HUES64 (cell line): ENCODE data around the gene SCGB1D1.

Source experiments
- H3K27ac ChIP-seq: 2 replicates; pipeline ENCODE4 v1.7.0; 2013; ENCODE audit warnings: low read depth, low read length, inconsistent platforms
- H3K27me3 ChIP-seq: 2 replicates; pipeline ENCODE4 v1.6.1; 2013; ENCODE audit warnings: mild to moderate bottlenecking, low read length; ENCODE audit not compliant: insufficient read depth
- H3K36me3 ChIP-seq: 2 replicates; pipeline ENCODE4 v1.6.1; 2013; ENCODE audit warnings: mild to moderate bottlenecking, low read length; ENCODE audit not compliant: insufficient read depth
- H3K4me1 ChIP-seq: 2 replicates; pipeline ENCODE4 v1.6.1; 2013; ENCODE audit warnings: mild to moderate bottlenecking, low read length, moderate library complexity; ENCODE audit not compliant: insufficient read depth
- H3K4me3 ChIP-seq: 2 replicates; pipeline ENCODE4 v1.5.1; 2013; ENCODE audit warnings: mild to moderate bottlenecking, low read length, moderate library complexity
- H3K9ac ChIP-seq: 2 replicates; pipeline ENCODE4 v1.6.1; 2013; ENCODE audit warnings: mild to moderate bottlenecking, low read depth, low read length
- H3K9me3 ChIP-seq: 2 replicates; pipeline ENCODE4 v1.6.1; 2013; ENCODE audit warnings: low read depth, low read length; ENCODE audit not compliant: insufficient read depth
- WGBS: fragments of 150-250, 120-280 bp; methylation state at CpG from one replicate; pipeline ENCODE4 v1.1.7; 2013; ENCODE audit warnings: missing lambda C conversion rate; 5-methylcytosine and 5-hydroxymethylcytosine counted together

SCGB1D1 gene

GRCh38 chr11:62148271-62148980 lies 41.6 kb upstream of the SCGB1D1 start:
- H3K9me3 ChIP-seq, result no peaks in the 10 kb centered on the region
- 94% methylated on average over 9 of the region's 10 CpGs for WGBS
- H3K36me3 ChIP-seq, result peaks cover 96% of the 10 kb centered on the region
- no peaks in the 10 kb centered on the region for H3K4me1 ChIP-seq
- H3K27me3 ChIP-seq, result no peaks in the 10 kb centered on the region
- H3K9ac ChIP-seq, result no peak overlapping the region
- H3K27ac ChIP-seq, result no peak overlapping the region
- no peak overlapping the region for H3K4me3 ChIP-seq

DNA sequence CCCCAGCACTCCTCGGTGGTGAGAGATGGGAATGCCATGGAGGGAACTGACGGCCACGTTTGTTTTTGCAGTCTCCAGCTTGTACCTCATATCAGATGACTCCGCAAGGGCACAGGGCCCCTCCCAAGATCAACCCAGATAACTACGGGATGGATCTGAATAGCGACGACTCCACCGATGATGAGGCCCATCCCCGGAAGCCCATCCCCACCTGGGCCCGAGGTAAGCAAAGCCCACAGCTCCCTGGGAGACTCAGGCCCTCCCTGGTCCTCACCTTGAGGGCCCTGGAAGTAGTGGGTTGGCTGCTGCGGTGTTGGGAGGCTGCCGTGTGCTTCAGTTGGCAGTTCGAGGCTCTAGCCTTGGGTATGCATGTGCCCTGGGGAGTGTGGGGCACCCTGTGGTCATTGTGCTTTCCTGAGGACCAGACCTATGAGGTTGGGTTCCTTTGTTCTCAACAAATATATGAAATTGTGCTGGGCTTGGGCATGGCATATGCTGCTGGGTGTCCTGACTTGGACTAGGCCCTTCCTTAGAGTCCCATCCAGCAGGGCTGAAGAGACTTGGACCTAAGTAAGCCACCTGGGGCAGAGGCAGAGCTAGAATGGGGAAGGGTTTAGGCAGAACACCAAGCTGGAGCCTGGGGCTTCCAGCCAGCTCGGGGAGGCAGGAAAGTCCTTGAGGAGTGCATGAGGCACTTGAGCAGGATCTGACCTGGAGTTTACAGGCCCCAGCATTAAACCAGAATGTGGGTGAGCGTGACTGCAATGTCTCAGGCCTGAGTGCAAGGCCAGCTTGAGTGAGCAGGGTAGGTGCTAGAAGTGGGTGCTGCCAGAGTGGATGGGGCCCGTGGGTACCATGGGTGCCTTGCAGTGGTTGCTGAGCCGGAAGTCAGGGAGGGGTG lies 39.8 kb upstream of the SCGB1D1 start:
- no peaks in the 10 kb centered on the region for H3K4me1 ChIP-seq
- H3K4me3 ChIP-seq, result no peak overlapping the region
- H3K9ac ChIP-seq, result no peak overlapping the region
- H3K27me3 ChIP-seq, result no peaks in the 10 kb centered on the region
- 94% methylated on average over 17 of the region's 17 CpGs for WGBS
- H3K9me3 ChIP-seq, result no peaks in the 10 kb centered on the region
- peaks cover 81% of the 10 kb centered on the region for H3K36me3 ChIP-seq
- no peak overlapping the region for H3K27ac ChIP-seq

DNA sequence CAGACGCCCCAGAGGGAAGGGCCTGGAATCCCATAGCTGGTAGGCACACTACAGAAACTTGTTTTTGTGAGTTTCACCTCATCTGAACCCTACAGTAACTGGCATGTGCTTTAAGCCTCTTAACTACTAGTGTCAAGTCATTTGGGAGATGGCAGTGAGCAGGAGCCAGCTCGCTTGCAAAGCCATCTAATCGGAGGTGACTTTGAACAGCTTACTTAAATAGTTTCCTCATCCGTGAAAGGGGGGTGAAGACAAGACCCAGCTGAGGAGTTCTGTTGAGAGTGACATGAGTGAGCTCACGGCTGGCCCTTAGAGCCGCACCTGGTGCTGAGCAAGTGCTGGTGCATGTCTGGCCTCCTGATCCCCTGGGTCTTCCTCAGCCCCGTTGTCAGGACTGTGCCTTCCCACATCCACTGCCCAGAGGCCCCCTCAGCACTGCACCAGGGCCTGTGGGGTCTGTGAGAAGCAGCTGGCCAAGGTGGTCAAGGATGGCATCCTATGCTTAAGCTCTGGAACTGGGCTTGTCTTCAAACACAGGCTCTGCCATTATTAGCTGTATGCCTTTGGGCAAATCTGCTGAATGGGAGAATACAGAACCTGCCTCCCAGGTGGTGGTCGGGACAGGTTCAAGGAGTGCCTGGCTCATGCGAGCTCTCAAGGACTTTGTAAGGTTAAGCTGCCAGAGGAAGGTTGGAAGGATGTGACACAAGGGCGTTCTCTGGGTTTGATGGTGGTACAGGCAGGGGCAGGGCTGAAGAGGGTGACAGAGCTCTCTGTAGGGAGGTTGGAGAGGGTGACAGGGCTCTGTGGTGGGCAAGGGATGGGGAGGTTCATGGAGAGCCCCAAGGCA lies 38.9 kb upstream of the SCGB1D1 start:
- Histone ChIP-seq H3K27ac (no peak overlapping the region), H3K36me3 (peaks cover 72% of the 10 kb centered on the region)
- 95% methylated on average over 10 of the region's 10 CpGs for WGBS

GRCh38 chr11:62151737-62152102 lies 38.3 kb upstream of the SCGB1D1 start:
- 95% methylated on average over 9 of the region's 9 CpGs for WGBS
- no peak overlapping the region for H3K27ac ChIP-seq
- no peaks in the 10 kb centered on the region for H3K27me3 ChIP-seq
- H3K4me1 ChIP-seq, result no peaks in the 10 kb centered on the region
- peaks cover 67% of the 10 kb centered on the region for H3K36me3 ChIP-seq
- no peak overlapping the region for H3K4me3 ChIP-seq
- H3K9ac ChIP-seq, result no peak overlapping the region
- no peaks in the 10 kb centered on the region for H3K9me3 ChIP-seq

More for the DNA sequence above, 38.9 kb upstream of the SCGB1D1 start:
- Histone ChIP-seq H3K4me3 (no peak overlapping the region), H3K4me1 (no peaks in the 10 kb centered on the region), H3K27me3 (no peaks in the 10 kb centered on the region), H3K9me3 (no peaks in the 10 kb centered on the region), H3K9ac (no peak overlapping the region)

DNA sequence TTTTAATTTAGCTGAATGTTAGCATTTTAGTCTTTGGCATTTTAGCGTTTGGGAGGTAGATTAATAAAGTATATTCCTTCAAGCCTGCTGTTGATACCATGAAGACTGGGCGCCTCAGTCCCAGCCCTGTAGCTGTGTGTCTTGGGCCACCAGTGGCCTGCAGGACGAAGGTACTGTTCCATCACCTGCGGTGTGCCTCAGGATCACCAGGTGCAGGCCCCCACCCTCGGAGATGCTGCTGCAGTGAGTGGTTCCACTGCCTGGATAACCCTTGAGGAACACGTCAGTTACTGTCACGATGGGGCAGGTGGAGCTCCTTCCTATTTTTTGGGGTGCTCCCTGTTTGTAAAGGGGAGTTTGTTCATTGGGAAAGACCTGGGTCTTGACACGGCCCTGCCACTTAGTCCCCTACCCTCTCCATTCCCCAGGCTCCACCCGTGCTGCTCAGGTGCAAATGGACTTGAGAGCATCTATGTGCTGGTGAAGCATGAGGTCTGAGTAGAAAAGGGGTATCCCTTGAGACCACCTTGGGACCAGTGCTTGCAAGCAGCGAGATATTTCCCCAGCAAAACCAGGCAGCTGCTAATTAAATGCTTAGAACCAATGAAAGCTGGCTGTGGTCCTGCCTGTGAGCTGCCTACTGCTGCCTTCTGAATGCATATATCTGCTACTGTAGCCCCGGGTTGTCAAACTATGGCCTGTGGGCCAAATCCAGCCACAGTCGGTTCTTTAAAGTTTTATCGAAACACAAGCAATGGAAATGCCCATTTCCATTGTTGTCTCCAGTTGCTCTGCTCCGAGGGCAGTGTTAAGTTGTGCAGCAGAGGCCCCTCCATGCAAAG lies 37.5 kb upstream of the SCGB1D1 start:
- H3K27me3 ChIP-seq, result no peaks in the 10 kb centered on the region
- no peak overlapping the region for H3K4me3 ChIP-seq
- no peak overlapping the region for H3K9ac ChIP-seq
- peaks cover 59% of the 10 kb centered on the region for H3K36me3 ChIP-seq
- 96% methylated on average over 14 of the region's 14 CpGs for WGBS
- no peaks in the 10 kb centered on the region for H3K9me3 ChIP-seq
- no peaks in the 10 kb centered on the region for H3K4me1 ChIP-seq
- H3K27ac ChIP-seq, result no peak overlapping the region

- no peak overlapping the region for H3K4me3 ChIP-seq
- H3K27me3 ChIP-seq, result no peaks in the 10 kb centered on the region
- no peak overlapping the region for H3K9ac ChIP-seq
- peaks cover 54% of the 10 kb centered on the region for H3K36me3 ChIP-seq
- 100% methylated on average over 2 of the region's 2 CpGs for WGBS
- H3K9me3 ChIP-seq, result no peaks in the 10 kb centered on the region
- no peak overlapping the region for H3K27ac ChIP-seq
- H3K4me1 ChIP-seq, result no peaks in the 10 kb centered on the region
These were observed 37.0 kb upstream of the SCGB1D1 start for GRCh38 chr11:62153087-62153395.

DNA sequence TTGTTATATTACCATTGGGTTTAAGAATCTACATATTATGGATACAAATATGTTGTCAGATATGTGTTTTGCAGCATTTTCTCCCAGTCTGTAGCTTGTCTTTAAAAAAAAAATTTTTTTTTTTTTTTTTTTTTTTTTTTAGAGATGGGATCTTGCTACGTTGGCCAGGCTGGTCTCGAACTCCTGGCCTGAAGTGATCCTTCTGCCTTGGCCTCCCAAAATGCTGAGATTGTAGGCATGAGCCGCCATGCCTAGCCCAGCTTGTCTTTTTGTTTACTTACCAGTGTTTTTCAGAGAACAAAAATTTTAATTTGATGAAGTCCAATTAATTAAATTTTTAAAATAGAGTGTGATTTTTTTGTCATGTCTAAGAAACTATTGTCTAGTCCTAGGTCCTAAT lies 36.4 kb upstream of the SCGB1D1 start:
- no peaks in the 10 kb centered on the region for H3K27me3 ChIP-seq
- H3K9ac ChIP-seq, result no peak overlapping the region
- no peaks in the 10 kb centered on the region for H3K4me1 ChIP-seq
- H3K9me3 ChIP-seq, result no peaks in the 10 kb centered on the region
- H3K36me3 ChIP-seq, result peaks cover 48% of the 10 kb centered on the region
- H3K4me3 ChIP-seq, result no peak overlapping the region
- WGBS, result 65% methylated on average over 3 of the region's 3 CpGs
- no peak overlapping the region for H3K27ac ChIP-seq

DNA sequence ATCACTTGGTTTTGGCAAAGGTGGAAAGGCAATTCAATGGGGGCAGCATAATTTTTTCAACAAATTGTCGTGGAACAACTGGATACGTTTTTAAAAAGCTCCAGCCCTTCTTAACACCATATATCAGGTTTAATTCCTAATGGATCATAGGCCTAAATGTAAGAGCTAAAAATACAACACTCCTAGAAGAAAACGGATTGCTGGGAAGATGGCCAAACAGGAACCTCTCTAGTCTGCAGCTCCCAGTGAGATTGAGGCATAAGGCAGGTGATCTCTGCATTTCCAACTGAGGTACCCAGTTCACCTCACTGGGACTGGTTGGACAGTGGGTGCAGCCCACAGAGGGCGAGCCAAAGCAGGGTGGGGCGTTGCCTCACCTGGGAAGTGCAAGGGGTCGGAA lies 32.4 kb upstream of the SCGB1D1 start:
- Histone ChIP-seq H3K27ac (no peak overlapping the region), H3K9ac (no peak overlapping the region), H3K36me3 (peaks cover 9% of the 10 kb centered on the region), H3K9me3 (no peaks in the 10 kb centered on the region), H3K4me1 (no peaks in the 10 kb centered on the region), H3K27me3 (no peaks in the 10 kb centered on the region), H3K4me3 (no peak overlapping the region)
- WGBS, result 92% methylated on average over 6 of the region's 6 CpGs

DNA sequence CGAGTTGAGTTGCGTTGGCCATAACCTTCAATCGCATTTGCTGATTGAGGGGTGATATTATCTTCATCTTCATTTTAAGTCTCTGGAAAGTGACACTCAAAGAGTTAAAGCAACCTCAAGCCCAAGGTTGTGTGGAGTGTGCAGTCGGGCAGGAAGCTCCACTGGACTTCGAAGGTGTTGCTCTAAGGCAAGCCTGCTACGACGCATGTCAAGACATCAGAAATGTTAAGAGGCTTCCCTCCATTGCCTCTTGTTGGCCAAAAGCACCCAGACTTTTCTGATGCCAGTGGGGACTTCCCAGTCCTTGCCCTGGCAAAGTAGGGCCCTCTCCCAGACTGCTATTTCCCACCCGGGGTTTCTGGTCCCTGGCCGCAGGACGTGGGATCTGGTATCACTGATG lies 23.6 kb upstream of the SCGB1D1 start:
- H3K9ac ChIP-seq, result no peak overlapping the region
- no peak overlapping the region for H3K27ac ChIP-seq
- H3K4me1 ChIP-seq, result no peaks in the 10 kb centered on the region
- H3K4me3 ChIP-seq, result no peak overlapping the region
- no peaks in the 10 kb centered on the region for H3K27me3 ChIP-seq
- no peaks in the 10 kb centered on the region for H3K36me3 ChIP-seq
- no peaks in the 10 kb centered on the region for H3K9me3 ChIP-seq
- 93% methylated on average over 10 of the region's 10 CpGs for WGBS

GRCh38 chr11:62169448-62169847 lies 20.6 kb upstream of the SCGB1D1 start:
- no peaks in the 10 kb centered on the region for H3K9me3 ChIP-seq
- H3K27me3 ChIP-seq, result no peaks in the 10 kb centered on the region
- no peak overlapping the region for H3K27ac ChIP-seq
- H3K36me3 ChIP-seq, result no peaks in the 10 kb centered on the region
- 92% methylated on average over 10 of the region's 10 CpGs for WGBS
- no peak overlapping the region for H3K4me3 ChIP-seq
- no peaks in the 10 kb centered on the region for H3K4me1 ChIP-seq
- no peak overlapping the region for H3K9ac ChIP-seq
